Measurements from ENCODE around the gene AP5S1. TPM values are rescaled to one million over a fixed set of nuclear protein-coding genes. Genes with fewer than 3 reads are reported as not detected.

Gene AP5S1
- total RNA-seq, 1 experiment from 2014 or later, result 3.9 TPM

DNA sequence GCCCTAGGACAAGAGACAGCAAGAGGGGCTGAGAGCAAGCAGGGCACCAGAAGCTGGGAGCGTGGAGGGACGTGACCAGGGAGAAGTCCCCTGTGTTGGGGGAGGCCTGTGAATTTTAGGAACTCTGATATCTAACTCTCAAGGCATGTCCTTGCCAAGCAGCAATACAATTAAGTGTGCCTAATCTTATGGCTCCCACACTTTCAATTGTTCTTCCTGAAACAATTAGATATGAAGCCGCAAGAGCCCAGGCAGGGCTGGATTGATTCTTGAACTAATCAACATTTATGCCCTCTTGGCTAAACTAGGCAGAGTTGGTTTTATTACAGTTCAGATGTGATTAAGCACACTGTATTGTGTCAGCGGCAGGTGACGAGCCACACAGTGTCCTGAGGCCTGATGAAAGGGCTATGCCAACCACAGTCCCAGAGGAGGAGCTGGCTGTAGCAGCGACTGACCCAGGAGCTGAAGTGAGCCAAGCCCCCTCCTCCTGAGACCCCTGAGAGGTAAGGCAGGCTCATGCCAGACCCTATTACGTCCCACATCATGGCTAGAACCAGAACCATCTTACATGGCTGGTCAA lies 22.1 kb downstream of the AP5S1 start:
- H3K56ac ChIP-seq (ENCODE audit: insufficient read length, low read depth, low read length), result no peak overlapping the region

More for the DNA sequence above, 22.1 kb downstream of the AP5S1 start:
- Histone ChIP-seq H3K27ac (ENCODE audit: insufficient read length, low read depth, low read length) (no peak overlapping the region), H3K79me1 (ENCODE audit: insufficient read depth, low read depth, low read length, poor library complexity, severe bottlenecking) (no peaks in the 10 kb centered on the region), H3K4ac (ENCODE audit: low read depth, low read length) (no peak overlapping the region), H2BK20ac (ENCODE audit: low read depth, low read length, poor library complexity, severe bottlenecking) (no peak overlapping the region), H2AK5ac (ENCODE audit: insufficient read length, low read length) (no peak overlapping the region), H3K4me1 (ENCODE audit: insufficient read depth, low read length) (no peaks in the 10 kb centered on the region), H3K23me2 (ENCODE audit: insufficient read length, low read depth, low read length, poor library complexity, severe bottlenecking) (peaks cover 11% of the 10 kb centered on the region), H4K5ac (ENCODE audit: insufficient read length, low read depth, low read length) (no peak overlapping the region), H3K9ac (ENCODE audit: extremely low read depth, insufficient read length, low read length) (no peak overlapping the region), H3K79me2 (ENCODE audit: insufficient read depth, low read length) (no peaks in the 10 kb centered on the region; the same call in 1 of the 2 replicates), H3T11ph (ENCODE audit: low read length) (no peak overlapping the region), H3K9me3 (ENCODE audit: control insufficient read depth, low read depth, low read length) (no peaks in the 10 kb centered on the region), H2AFZ (ENCODE audit: low read length) (no peak overlapping the region), H2BK15ac (ENCODE audit: low read depth, low read length) (no peak overlapping the region), H4K8ac (replicated peaks; ENCODE audit: insufficient read length, low read depth, low read length) (no peak overlapping the region), H2BK5ac (ENCODE audit: insufficient read length, low read length) (no peak overlapping the region), H3K18ac (ENCODE audit: insufficient read length, low read depth, low read length) (no peak overlapping the region), H4K20me1 (ENCODE audit: control insufficient read depth, insufficient read depth, insufficient read length) (no peaks in the 10 kb centered on the region), H4K91ac (ENCODE audit: insufficient read length, low read depth, low read length) (no peak overlapping the region), H3K14ac (ENCODE audit: insufficient read depth, low read length) (no peak overlapping the region), H3K27me3 (ENCODE audit: insufficient read depth, low read length) (no peaks in the 10 kb centered on the region), H2BK120ac (ENCODE audit: low read depth, low read length, poor library complexity, severe bottlenecking) (no peak overlapping the region), H3K23ac (ENCODE audit: insufficient read length, low read depth, low read length) (no peak overlapping the region), H2BK12ac (ENCODE audit: insufficient read length, low read depth, low read length) (no peak overlapping the region), H3K4me2 (ENCODE audit: insufficient read depth, insufficient read length, low read length) (no peak overlapping the region)
- WGBS (ENCODE audit: extremely low coverage, insufficient read length, low lambda C conversion rate), result no CpG with 5 or more reads among the region's 7 CpGs
- Mint-ChIP-seq H3K9me3 (no peaks in the 10 kb centered on the region), H3K4me3 (no peak overlapping the region), H3K27ac (no peak overlapping the region; a peak in 1 of 7 replicates), H3K27me3 (ENCODE audit: low read depth) (no peaks in the 10 kb centered on the region; the same call in 1 of the 2 replicates), H3K36me3 (ENCODE audit: insufficient read depth in 1 of 3, low read depth in 3 of 3) (no peaks in the 10 kb centered on the region), H3K4me1 (peaks cover 10 to 12% of the 10 kb centered on the region in 2 experiments)
- DNase-seq, result no peak
- no peak for TF ChIP-seq CTCF (conservative IDR thresholded peaks at IDR 0.05)
